ENCODE data around the gene ADIPOR2.

GRCh38 chr12:1660304-1661187, 30.3 kb upstream of the ADIPOR2 start:
- TF ChIP-seq TCF12 (IDR thresholded peaks at IDR 0.05; ENCODE audit: low read depth) (no peak), CEBPB (IDR thresholded peaks at IDR 0.05) (no peak), CREB1 (IDR thresholded peaks at IDR 0.05; ENCODE audit: low read depth) (no peak), TAF1 (IDR thresholded peaks at IDR 0.05; ENCODE audit: low read depth) (no peak), NFIC (IDR thresholded peaks at IDR 0.05) (no peak), MAX (IDR thresholded peaks at IDR 0.05) (no peak), RAD21 (IDR thresholded peaks at IDR 0.05; ENCODE audit: low read depth) (no peak), USF1 (IDR thresholded peaks at IDR 0.05) (peak; percentile 38)
